ENCODE data around the gene AQP5.

- TF ChIP-seq CTCF (IDR thresholded peaks at IDR 0.05) (no peak), ZFX (IDR thresholded peaks at IDR 0.05; ENCODE audit: borderline replicate concordance) (no peak)
Observed at GRCh38 chr12:49944718-49945117, 17.0 kb upstream of the AQP5 start.
